HG02678 (cell line): ENCODE results near the gene GARS1.

ENCODE experiments used
- ATAC-seq: cut with Tn5 transposase; IDR thresholded peaks from one replicate; pipeline ENCODE4 v1.9.1; 2021; ENCODE audit warnings: mild to moderate bottlenecking, moderate library complexity; ENCODE audit not compliant: unreplicated experiment

GARS1 gene

GRCh38 chr7:30652698-30653641 lies 58.3 kb downstream of the GARS1 start:
- ATAC-seq = no peak

DNA sequence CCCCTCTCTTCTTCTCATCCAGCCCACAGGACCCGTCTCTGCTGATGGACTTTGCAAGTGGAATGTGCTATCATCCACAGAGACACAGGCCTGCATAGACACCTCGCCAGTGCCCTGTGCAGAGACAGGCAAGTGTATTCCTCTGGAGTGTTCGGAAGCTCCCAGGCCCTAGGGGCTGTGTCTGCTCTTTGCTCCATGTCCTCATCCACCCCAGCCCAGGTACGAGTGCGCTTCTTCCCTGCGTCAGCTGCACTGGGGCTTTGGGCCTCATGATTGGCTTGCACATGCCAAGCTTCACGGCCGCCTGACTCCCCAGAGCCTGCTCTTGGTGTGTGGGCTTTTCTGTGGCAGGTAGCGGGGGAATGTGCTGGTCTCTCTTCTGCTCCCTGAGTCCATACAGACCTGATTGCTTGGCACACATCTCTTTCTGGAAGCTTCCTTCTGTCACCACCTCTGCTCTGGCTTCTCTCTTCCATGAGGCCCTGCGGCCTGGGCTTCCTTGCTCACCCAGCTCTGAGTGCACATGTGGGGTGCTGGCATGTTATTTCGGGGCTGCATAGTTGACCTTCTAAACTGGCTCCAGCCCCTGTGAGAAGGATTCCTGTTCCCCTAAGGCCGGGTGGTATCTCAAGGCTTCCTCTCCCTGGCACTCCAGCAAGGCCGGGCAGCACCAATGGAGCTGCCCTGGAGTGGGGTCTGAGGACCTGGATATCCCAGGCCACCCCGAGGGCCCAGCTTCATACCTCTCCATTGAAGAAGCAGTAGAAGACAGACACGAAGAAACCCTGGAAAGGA lies 59.8 kb downstream of the GARS1 start:
- ATAC-seq = no peak

- no peak for ATAC-seq
Observed at GRCh38 chr7:30655096-30655970, 60.7 kb downstream of the GARS1 start.

DNA sequence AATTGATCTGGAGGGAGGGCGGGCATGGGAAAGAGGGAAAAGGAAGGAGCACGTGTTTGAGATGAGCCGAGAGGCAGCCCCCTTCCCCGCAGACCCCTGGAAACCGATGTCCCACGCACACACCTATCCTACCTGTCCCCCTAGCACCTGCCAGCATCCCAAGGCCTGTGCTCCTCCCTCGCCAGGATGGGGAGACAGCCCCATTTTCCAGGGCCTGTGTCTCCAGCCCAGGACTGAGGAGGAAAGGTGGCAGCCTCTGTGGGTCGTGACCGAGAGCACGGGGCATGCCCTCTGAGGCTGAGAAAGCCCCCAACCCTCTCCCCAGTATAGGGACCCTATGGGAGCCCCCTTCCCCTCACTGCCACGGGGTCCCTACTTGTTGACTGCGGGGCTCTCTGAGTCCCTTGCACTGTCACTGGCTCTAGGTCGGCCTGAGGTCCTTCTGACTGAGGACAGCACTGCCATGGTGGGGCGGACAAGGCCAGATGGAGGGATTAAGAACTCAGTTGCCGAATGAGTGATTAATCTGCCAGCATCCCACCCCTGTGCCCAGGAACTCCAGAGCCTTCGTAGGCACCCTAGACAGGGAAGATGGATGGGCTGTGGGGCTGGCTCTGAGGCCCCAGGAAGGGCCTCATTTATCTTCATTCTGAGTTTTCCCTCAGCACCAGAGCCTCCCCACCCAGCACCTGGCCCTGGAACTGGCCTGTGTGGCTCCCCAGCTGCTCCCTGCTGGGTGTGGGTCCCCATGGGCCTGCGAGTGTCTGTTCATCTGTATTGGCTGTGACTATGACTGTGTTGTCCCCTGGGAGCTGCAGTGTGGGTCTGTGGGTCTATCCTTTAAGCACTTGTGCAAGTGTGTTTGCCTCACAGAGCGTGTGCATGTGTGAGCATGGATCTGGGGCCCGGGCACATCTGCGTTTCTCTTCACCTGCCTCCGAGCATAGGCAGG lies 61.6 kb downstream of the GARS1 start:
- no peak for ATAC-seq

DNA sequence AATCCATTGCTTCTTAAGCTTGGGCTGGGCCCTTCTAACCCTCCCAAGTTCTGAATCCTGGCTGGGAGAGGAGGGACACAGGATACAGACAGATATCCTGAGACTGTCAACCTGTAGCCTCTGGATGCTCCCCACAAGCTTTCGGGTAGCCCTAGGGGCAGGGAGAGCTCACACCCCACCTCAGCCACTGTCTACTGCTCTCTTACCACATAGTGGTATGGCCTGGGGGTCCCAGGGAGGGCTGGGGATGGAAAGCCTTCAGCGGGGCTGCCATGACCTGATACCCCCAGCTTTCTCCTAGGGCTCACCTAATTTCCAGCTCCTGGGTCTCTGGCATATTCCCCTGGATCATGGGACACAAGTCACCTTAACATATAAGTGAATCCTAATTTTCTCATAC lies 62.5 kb downstream of the GARS1 start:
- no peak for ATAC-seq

GRCh38 chr7:30658479-30659074 lies 63.9 kb downstream of the GARS1 start:
- ATAC-seq = no peak

- no peak for ATAC-seq
Observed at GRCh38 chr7:30659312-30659711, 64.6 kb downstream of the GARS1 start.

DNA sequence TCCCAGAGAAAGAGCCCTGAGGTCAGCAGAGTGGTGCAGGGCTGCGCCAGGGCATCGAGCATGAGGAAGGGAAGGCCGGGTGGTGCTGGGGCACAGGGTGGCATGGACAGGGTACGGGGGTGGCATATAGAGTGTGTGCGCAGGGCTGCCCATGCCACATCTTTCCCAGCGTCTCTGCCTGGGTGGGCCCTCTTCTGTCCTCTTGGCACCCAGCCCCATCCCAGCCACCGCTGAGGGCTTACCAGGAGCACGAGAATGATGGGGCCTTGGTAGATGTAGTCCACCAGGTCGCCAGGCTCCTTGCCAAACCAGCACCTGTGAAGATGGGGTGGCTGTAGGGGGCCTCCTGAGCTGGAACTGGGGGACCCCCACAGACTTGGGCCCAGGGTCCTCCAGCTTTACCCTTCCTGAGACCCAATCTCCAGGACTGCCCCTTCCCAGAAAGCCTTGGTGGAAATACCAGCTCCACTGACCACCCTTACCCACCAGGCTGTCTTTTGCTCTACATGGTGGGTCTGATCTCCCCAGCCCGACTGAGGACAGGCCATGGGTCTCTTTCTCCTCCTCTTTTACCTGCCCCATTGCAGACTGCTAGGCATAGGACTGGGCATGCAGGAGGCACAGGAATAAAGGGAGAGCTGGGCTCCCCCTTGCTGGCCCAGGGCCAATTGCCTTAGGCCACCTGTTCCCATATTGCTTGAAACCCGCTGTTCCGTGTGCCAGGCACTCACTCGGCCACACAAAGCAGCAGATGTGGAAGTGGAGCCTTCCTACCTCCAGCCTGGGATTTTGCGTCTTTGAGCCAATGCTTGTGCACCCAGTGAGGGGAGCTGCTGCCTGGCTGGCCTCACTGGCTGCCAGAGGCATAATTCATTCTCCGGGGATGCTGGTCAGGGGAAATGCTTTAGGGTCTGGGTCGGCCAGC lies 65.9 kb downstream of the GARS1 start:
- no peak for ATAC-seq

GRCh38 chr7:30661926-30662325 lies 67.2 kb downstream of the GARS1 start:
- ATAC-seq = no peak

DNA sequence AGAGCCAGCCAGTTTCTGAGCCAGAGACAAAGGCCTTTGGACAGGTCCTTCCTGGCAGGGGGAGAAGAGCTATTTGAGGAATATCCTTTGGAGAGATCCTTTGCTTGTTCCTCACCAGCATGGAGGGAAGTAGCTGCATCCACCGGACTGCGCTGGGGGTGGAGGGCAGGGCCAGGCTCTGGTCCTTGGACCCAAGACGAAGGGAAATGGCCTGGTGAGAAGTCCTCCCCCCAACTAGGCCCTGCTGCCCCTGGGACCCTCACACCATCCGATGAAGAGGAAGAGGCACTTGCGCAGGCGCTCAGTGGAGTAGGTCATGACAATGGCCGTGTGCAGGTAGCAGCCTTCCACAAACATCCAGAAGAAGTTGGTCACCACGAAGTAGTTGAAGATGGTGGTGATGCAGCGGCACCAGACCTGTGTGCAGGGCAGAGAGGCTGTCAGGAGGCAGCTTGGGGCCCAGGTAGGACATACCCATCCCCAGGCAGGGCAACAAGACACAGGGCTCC lies 67.8 kb downstream of the GARS1 start:
- no peak for ATAC-seq

- no peak for ATAC-seq
Observed at GRCh38 chr7:30663414-30663813, 68.7 kb downstream of the GARS1 start.

DNA sequence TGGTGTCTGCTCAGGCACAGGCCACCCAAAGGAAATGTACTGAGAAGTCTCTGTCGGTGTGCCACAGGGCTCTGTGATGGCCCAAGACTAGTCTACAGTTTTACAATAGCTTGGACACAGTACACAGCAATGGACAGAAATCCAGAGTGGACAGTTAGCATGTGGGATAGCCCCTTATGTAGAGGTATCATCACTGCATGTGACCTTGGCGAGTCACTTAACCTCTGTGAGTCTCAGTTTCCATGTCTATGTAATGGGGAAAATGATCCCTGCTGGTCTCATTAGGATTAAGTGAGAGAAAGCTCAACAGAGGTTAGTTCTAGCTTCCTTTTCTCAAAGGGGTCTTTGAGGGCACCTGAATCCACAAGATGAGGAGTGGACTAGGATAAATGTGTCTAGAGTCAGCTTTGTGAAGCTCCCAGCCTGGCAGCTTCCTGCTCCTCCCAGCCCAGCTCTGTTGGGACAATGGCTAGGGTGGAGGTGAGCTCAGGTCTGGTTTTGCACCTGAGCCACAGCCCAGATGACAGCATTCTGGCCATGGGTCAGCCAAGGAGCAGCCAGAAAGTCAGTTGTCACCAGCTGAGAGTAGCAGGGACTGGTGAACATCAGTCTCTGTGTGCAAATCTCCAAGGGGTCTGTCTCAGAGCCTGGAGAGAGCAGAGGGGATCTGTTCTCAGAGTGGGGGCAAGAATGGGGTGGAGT lies 69.7 kb downstream of the GARS1 start:
- no peak for ATAC-seq

GRCh38 chr7:30665043-30665442 lies 70.4 kb downstream of the GARS1 start:
- ATAC-seq = no peak

DNA sequence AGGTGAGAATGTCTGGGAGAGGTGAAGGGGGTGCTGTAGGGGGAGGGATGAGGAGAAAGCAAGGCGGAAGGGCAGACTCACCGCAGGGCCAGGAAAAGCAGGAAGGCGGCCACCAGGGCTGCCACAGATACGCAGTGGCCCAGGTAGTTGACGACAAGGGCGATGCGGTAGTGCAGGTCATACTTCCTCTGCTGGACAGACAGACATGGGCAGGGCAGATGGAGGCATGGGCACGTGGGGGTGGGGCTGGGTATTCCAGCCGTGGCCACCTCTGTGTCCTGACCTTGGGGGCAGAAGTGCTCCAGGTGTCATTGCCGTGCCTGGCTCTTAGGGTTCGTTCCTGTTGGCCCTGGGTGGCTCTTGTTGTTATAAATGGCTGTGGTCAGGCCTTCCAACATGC lies 70.8 kb downstream of the GARS1 start:
- ATAC-seq = no peak

DNA sequence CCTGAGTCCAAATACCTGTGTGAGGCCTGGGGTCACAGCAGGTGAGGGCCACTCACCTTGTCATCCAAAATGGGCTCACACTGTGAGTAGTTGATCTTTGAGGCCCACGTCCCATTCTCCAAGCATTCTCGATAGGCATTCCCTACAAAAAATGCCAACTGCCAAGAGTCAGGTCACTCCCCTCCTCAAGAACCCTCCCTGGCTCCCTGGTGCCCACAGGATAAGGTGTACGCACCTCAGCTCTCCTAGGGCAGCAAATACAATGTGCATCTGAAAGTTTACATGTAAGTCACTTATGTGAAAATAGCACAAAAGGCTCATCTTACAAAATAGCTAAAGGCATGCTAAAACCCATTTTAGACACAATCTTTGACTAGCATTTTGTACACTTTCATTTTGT lies 72.5 kb downstream of the GARS1 start:
- ATAC-seq = no peak

- no peak for ATAC-seq
Observed at GRCh38 chr7:30668102-30668501, 73.4 kb downstream of the GARS1 start.

DNA sequence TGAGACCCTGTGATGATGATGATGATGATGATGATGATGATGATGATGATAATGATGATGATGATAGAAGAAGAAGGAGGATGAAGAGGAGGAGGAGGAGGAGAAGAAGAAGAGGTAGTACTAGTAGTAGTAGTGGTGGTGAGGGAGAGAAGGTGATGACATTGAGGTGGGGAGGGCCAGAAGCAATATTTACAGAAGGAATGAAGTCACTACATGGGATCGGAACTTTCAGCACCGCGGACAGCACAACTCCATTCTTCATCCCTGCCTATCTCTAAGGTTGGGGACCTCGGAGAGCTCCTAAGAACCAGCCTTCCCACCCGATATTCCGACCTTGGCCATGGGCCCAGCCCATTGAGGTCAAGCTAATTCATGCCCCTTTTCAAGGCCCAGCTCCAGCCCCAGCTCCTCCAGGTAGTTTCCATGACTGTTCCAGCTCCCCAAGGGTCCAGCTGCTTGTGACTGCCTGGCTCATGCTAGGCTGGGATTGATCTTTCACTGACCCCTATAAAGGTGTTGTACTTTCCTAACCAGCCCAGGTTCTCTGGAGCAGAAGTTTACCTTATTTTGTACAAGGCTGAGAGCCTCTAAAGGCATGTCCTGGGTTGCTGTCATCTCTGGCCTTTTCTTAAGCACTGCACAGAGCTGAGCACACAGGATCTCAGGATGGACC lies 77.3 kb downstream of the GARS1 start:
- ATAC-seq = no peak
